Astrocyte (in vitro differentiated cells and primary cell): ENCODE data around the gene CMPK2. TPM values are rescaled to one million over a fixed set of nuclear protein-coding genes. Genes with fewer than 3 reads are reported as not detected.

Experiments used
- DNase-seq: peaks from one replicate; pipeline ENCODE4 v3.0.0-alpha.2; 2010; ENCODE audit warnings: low read depth
- FAIRE-seq: peaks from 2 replicates; lab custom pipeline; 2011; peaks lifted over from hg19 to GRCh38; lab: Jason Lieb, UNC
- H2AFZ ChIP-seq: 2 replicates; pipeline ENCODE4 v1.6.0; 2012; ENCODE audit warnings: low read depth, low read length, inconsistent platforms
- H3K27ac ChIP-seq: 2 replicates; pipeline ENCODE4 v1.5.1; 2011; ENCODE audit warnings: low read depth, low read length, inconsistent platforms
- H3K27me3 ChIP-seq: 2 replicates; pipeline ENCODE4 v1.6.0; 2011; ENCODE audit warnings: low read length, inconsistent platforms; ENCODE audit not compliant: insufficient read depth
- H3K36me3 ChIP-seq: 2 replicates; pipeline ENCODE4 v1.5.1; 2011; ENCODE audit warnings: low read length, inconsistent platforms; ENCODE audit not compliant: insufficient read depth
- H3K4me1 ChIP-seq: 2 replicates; pipeline ENCODE4 v1.5.1; 2011; ENCODE audit warnings: low read length, inconsistent platforms; ENCODE audit not compliant: insufficient read depth
- H3K4me2 ChIP-seq: 2 replicates; pipeline ENCODE4 v1.6.0; 2012; ENCODE audit warnings: low read length, inconsistent platforms
- H3K4me3 ChIP-seq: 2 replicates; pipeline ENCODE4 v1.5.1; 2011; ENCODE audit warnings: low read depth, mild to moderate bottlenecking, low read length, inconsistent platforms; ENCODE audit not compliant: insufficient read depth
- H3K79me2 ChIP-seq: 2 replicates; pipeline ENCODE4 v1.6.0; 2012; ENCODE audit warnings: mild to moderate bottlenecking, low read length, inconsistent platforms; ENCODE audit not compliant: insufficient read depth
- H3K9ac ChIP-seq: 2 replicates; pipeline ENCODE4 v1.6.0; 2012; ENCODE audit warnings: mild to moderate bottlenecking, low read length, inconsistent platforms
- H3K9me3 ChIP-seq: 2 replicates; pipeline ENCODE4 v1.5.1; 2012; ENCODE audit warnings: low read depth, mild to moderate bottlenecking, low read length, inconsistent platforms; ENCODE audit not compliant: insufficient read depth
- H4K20me1 ChIP-seq: 2 replicates; pipeline ENCODE4 v1.6.0; 2012; ENCODE audit warnings: low read length, inconsistent platforms; ENCODE audit not compliant: insufficient read depth
- H3K27ac Mint-ChIP-seq: one replicate; pipeline ENCODE4 v1.8.0; 2021; ENCODE audit warnings: mild to moderate bottlenecking, mixed read lengths; ENCODE audit not compliant: unreplicated experiment
- H3K27me3 Mint-ChIP-seq: one replicate; pipeline ENCODE4 v1.8.0; 2021; ENCODE audit warnings: low read depth, mixed read lengths; ENCODE audit not compliant: unreplicated experiment
- H3K36me3 Mint-ChIP-seq: one replicate; pipeline ENCODE4 v1.8.0; 2021; ENCODE audit warnings: low read depth, mixed read lengths; ENCODE audit not compliant: unreplicated experiment
- H3K4me1 Mint-ChIP-seq: one replicate; pipeline ENCODE4 v1.8.0; 2021; ENCODE audit warnings: low read depth, mixed read lengths; ENCODE audit not compliant: unreplicated experiment
- H3K4me3 Mint-ChIP-seq: one replicate; pipeline ENCODE4 v1.8.0; 2021; ENCODE audit warnings: mild to moderate bottlenecking, moderate library complexity, mixed read lengths; ENCODE audit not compliant: unreplicated experiment
- H3K9me3 Mint-ChIP-seq: one replicate; pipeline ENCODE4 v1.8.0; 2021; ENCODE audit warnings: mild to moderate bottlenecking, mixed read lengths; ENCODE audit not compliant: unreplicated experiment
- CTCF ChIP-seq: IDR thresholded peaks from 2 replicates; pipeline ENCODE4 v1.5.1; 2011; ENCODE audit warnings: low read depth, mild to moderate bottlenecking, inconsistent platforms, low read length, moderate library complexity; ENCODE audit not compliant: insufficient read depth
- EZH2 ChIP-seq: IDR thresholded peaks from 2 replicates; pipeline ENCODE4 v1.6.1; 2012; ENCODE audit warnings: mild to moderate bottlenecking, low read length, inconsistent platforms; ENCODE audit not compliant: insufficient read depth
- total RNA-seq: library from RNA; stranded (reverse); gene quantifications from 2 replicates; pipeline ENCODE4 v1.2.1, GENCODE V29; 2021

Gene CMPK2
- total RNA-seq, 1 donor from 2014 or later = 32.5 TPM

DNA sequence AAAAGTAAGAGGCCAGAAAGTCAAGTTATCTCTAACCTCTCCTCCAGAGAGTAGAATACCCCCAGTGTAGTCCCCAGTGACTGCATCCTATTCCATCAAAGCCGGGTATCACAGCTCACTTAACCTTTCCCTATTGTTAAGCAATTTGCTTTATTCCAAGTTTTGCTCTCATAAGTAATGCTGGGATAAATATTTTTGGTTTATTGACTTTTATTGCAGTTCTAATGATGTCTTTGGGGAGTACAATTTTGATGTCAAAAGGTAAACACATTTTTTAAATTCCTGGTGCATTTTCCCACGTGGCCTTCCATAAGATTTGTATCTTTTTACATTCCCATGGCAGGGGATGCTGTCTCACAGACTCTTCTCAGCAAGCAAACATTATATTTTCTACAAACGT lies 43.3 kb downstream of the CMPK2 start:
- Mint-ChIP-seq H3K36me3 (no peaks in the 10 kb centered on the region), H3K27ac (no peak overlapping the region), H3K9me3 (peaks cover 2% of the 10 kb centered on the region), H3K4me1 (peaks cover 8% of the 10 kb centered on the region), H3K4me3 (no peak overlapping the region), H3K27me3 (peaks cover 1% of the 10 kb centered on the region)
- H2AFZ ChIP-seq = no peak overlapping the region
- H4K20me1 ChIP-seq = no peaks in the 10 kb centered on the region
- H3K79me2 ChIP-seq = no peaks in the 10 kb centered on the region
- no peak overlapping the region for H3K4me2 ChIP-seq
- no peak overlapping the region for H3K4me3 ChIP-seq
- DNase-seq = no peak
- H3K9ac ChIP-seq = no peak overlapping the region
- no peaks in the 10 kb centered on the region for H3K4me1 ChIP-seq
- H3K36me3 ChIP-seq = no peaks in the 10 kb centered on the region
- TF ChIP-seq CTCF (no peak), EZH2 (no peak)
- H3K9me3 ChIP-seq = no peaks in the 10 kb centered on the region
- FAIRE-seq = no peak
- no peaks in the 10 kb centered on the region for H3K27me3 ChIP-seq
- H3K27ac ChIP-seq = no peak overlapping the region

- Histone ChIP-seq H2AFZ (no peak overlapping the region), H3K4me3 (no peak overlapping the region), H3K4me1 (no peaks in the 10 kb centered on the region), H3K79me2 (no peaks in the 10 kb centered on the region), H3K9ac (no peak overlapping the region), H3K4me2 (no peak overlapping the region), H3K36me3 (no peaks in the 10 kb centered on the region), H4K20me1 (no peaks in the 10 kb centered on the region), H3K9me3 (no peaks in the 10 kb centered on the region), H3K27ac (no peak overlapping the region), H3K27me3 (no peaks in the 10 kb centered on the region)
- peaks cover 2% of the 10 kb centered on the region for H3K9me3 Mint-ChIP-seq
- FAIRE-seq = no peak
- no peak overlapping the region for H3K4me3 Mint-ChIP-seq
- peaks cover 8% of the 10 kb centered on the region for H3K4me1 Mint-ChIP-seq
- peaks cover 6% of the 10 kb centered on the region for H3K27me3 Mint-ChIP-seq
- H3K36me3 Mint-ChIP-seq = no peaks in the 10 kb centered on the region
- DNase-seq = no peak
- TF ChIP-seq EZH2 (no peak), CTCF (no peak)
- H3K27ac Mint-ChIP-seq = no peak overlapping the region
These were observed 44.7 kb downstream of the CMPK2 start for GRCh38 chr2:6820903-6821584.

GRCh38 chr2:6820236-6820635 lies 45.5 kb downstream of the CMPK2 start:
- H3K79me2 ChIP-seq = no peaks in the 10 kb centered on the region
- FAIRE-seq = no peak
- H3K4me3 ChIP-seq = no peak overlapping the region
- Mint-ChIP-seq H3K27me3 (peaks cover 6% of the 10 kb centered on the region), H3K36me3 (no peaks in the 10 kb centered on the region), H3K4me1 (peaks cover 6% of the 10 kb centered on the region), H3K4me3 (no peak overlapping the region), H3K27ac (no peak overlapping the region), H3K9me3 (peaks cover 5% of the 10 kb centered on the region)
- no peaks in the 10 kb centered on the region for H3K27me3 ChIP-seq
- H3K9ac ChIP-seq = no peak overlapping the region
- no peaks in the 10 kb centered on the region for H3K9me3 ChIP-seq
- H2AFZ ChIP-seq = no peak overlapping the region
- no peak overlapping the region for H3K27ac ChIP-seq
- no peak overlapping the region for H3K4me2 ChIP-seq
- H3K36me3 ChIP-seq = no peaks in the 10 kb centered on the region
- no peaks in the 10 kb centered on the region for H3K4me1 ChIP-seq
- H4K20me1 ChIP-seq = no peaks in the 10 kb centered on the region
- TF ChIP-seq EZH2 (no peak), CTCF (no peak)
- no peak for DNase-seq
